Measurements from ENCODE around the gene BTN3A1.

The BTN3A1 gene

DNA sequence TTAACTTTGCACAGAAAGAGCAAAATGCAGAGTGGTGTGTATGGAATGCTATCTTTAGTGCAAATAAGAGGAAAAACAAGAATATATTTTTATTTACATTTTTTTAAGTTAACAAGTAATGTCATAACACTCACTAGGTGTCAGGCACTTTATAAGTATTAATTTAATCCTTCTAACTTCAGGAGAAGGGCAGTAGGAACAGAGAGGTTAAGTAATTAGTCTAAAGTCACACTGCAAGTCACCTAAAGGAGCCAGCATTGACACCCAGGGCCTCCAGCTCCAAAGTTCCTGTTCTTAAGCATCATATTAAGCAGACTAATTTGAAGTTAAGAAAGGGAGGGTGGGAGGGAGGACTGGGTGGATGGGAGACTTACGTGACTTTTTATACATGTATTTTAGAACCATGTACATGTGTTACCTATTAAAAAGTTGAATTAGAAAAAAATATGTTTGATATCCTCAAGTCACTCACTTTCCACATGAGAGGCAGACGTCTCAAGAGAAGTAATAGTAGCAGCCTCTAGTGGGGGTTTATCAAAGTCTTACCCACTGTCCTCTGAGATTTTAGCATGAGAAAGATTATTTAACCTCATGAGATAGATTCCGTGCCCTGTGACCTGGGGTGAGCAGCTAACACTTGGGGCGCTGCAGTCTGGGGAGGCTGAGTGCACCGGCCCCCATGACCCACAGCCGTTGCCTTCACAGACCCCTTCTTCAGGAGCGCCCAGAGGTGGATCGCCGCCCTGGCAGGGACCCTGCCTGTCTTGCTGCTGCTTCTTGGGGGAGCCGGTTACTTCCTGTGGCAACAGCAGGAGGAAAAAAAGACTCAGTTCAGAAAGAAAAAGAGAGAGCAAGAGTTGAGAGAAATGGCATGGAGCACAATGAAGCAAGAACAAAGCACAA, 7.0 kb downstream of the BTN3A1 start:
- DNase-seq (ENCODE audit: low spot score) = no peak
- in situ Hi-C loops (cut with MboI; ENCODE audit: low pct_unique_long_range_greater_than_20kb, low sequenced_read_pairs, unreplicated experiment) = no loop called here
- TF ChIP-seq, protein P1, sequence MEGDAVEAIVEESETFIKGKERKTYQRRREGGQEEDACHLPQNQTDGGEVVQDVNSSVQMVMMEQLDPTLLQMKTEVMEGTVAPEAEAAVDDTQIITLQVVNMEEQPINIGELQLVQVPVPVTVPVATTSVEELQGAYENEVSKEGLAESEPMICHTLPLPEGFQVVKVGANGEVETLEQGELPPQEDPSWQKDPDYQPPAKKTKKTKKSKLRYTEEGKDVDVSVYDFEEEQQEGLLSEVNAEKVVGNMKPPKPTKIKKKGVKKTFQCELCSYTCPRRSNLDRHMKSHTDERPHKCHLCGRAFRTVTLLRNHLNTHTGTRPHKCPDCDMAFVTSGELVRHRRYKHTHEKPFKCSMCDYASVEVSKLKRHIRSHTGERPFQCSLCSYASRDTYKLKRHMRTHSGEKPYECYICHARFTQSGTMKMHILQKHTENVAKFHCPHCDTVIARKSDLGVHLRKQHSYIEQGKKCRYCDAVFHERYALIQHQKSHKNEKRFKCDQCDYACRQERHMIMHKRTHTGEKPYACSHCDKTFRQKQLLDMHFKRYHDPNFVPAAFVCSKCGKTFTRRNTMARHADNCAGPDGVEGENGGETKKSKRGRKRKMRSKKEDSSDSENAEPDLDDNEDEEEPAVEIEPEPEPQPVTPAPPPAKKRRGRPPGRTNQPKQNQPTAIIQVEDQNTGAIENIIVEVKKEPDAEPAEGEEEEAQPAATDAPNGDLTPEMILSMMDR (IDR thresholded peaks at IDR 0.05; ENCODE audit: extremely low read depth, insufficient read depth, missing control alignments) = no peak

DNA sequence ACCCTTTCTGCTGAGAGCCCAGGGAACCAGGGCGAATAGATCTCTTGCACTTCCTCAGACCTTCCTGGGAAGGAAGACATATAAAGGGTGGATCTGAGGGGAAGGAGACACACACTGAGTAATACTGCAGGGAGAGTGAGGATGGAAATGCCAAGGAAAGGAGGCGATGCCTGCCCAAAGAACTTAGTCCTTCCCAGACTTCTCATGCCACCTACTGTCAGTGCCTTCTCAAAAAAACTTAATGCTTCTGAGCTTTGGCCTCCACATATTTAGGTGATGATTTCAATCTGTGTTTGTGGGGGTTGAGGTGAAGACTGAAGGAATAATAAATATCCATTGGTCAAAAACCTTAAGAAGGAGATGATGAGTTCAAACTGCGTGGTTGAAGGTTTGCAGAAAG, 9.7 kb downstream of the BTN3A1 start:
- no peak for DNase-seq (ENCODE audit: low spot score)
- in situ Hi-C loops (cut with MboI; ENCODE audit: low pct_unique_long_range_greater_than_20kb, low sequenced_read_pairs, unreplicated experiment) = no loop called here
- TF ChIP-seq, protein P1 (IDR thresholded peaks at IDR 0.05; ENCODE audit: extremely low read depth, insufficient read depth, missing control alignments) = no peak

DNA sequence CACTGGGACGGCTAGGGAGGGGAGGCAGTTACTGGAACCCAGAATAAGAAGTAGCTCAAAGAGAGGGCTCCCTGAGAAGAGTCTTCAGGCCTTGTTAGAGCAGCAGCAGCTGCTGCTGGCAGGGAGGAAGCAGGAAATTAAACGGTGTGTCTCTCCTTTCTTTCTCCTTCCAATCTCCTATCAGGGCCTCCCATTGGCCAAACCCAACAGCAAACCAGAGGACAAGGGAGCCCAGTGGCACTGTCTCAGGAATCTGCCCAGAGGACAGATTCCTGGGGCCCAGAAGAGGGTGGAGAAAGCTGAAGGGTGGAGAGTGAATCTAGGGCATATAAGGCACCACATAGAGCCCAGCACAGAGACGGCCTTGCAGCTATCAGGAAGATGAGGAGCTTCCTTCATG, 10.2 kb downstream of the BTN3A1 start:
- TF ChIP-seq, protein P1 (IDR thresholded peaks at IDR 0.05; ENCODE audit: extremely low read depth, insufficient read depth, missing control alignments) = no peak
- in situ Hi-C loops (cut with MboI; ENCODE audit: low pct_unique_long_range_greater_than_20kb, low sequenced_read_pairs, unreplicated experiment) = no loop called here
- DNase-seq (ENCODE audit: low spot score) = no peak

DNA sequence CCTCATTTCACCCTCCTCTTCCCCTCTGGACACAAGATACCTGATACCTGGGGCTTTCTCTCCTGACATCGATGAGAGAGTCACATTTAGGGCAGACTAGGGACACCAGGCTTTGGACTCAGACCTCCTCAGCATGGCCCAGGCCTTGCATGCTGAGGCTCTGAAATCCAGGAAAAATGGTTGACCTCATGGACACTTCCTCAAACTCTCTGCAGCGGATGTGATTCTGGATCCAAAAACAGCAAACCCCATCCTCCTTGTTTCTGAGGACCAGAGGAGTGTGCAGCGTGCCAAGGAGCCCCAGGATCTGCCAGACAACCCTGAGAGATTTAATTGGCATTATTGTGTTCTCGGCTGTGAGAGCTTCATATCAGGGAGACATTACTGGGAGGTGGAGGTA, 10.9 kb downstream of the BTN3A1 start:
- in situ Hi-C loops (cut with MboI; ENCODE audit: low pct_unique_long_range_greater_than_20kb, low sequenced_read_pairs, unreplicated experiment) = no loop called here
- DNase-seq (ENCODE audit: low spot score) = no peak
- TF ChIP-seq, protein P1 (IDR thresholded peaks at IDR 0.05; ENCODE audit: extremely low read depth, insufficient read depth, missing control alignments) = no peak

DNA sequence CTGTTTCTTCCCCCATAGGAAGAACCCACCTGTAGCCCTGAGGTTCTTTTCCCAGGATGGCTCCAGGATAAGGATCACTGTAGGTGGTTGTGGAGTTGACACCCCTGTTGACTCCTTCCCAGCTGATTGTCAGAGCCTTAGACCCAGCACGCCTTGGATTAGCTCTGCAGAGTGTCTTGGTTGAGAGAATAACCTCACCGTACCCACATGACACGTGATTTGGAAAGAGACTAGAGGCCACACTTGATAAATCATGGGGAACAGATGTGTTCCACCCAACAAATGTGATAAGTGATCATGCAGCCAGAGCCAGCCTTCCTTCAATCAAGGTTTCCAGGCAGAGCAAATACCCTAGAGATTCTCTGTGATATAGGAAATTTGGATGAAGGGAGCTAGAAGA, 12.2 kb downstream of the BTN3A1 start:
- no peak for DNase-seq (ENCODE audit: low spot score)
- in situ Hi-C loops (cut with MboI; ENCODE audit: low pct_unique_long_range_greater_than_20kb, low sequenced_read_pairs, unreplicated experiment) = no loop called here
- TF ChIP-seq, protein P1 (IDR thresholded peaks at IDR 0.05; ENCODE audit: extremely low read depth, insufficient read depth, missing control alignments) = no peak

DNA sequence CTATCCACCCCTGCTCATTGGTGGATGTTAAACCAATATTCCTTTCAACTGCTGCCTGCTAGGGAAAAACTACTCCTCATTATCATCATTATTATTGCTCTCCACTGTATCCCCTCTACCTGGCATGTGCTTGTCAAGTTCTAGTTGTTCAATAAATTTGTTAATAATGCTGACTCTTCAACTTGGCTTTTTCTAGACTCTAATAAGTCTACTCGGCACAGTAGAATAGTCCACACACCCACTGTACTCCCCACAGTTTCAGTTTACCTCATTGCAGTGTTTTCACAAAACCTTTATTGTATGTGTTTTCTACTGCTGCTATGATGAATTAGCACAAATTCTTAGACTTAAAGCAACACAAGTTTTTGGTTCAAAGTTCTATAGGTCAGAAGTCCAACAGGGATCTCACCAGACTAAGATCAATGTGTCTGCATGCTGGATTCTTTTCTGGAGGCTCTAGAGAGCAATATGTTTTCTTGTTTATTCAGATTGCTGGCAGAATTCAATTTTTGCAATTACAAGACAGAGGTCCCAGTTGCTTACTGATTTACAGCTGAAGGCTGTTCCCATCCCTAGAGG, 13.1 kb downstream of the BTN3A1 start:
- DNase-seq (ENCODE audit: low spot score) = no peak
- in situ Hi-C loops (cut with MboI; ENCODE audit: low pct_unique_long_range_greater_than_20kb, low sequenced_read_pairs, unreplicated experiment) = no loop called here

More for the DNA sequence above, 13.1 kb downstream of the BTN3A1 start:
- TF ChIP-seq, protein P1 (IDR thresholded peaks at IDR 0.05; ENCODE audit: extremely low read depth, insufficient read depth, missing control alignments) = no peak

Measured in GM13977 (cell line).